GM18907 (cell line): ENCODE measurements around the gene CDK17.
"Not testable (repeated sequence)": the region's sequence is repeated elsewhere in the genome, so short reads cannot be mapped to it uniquely, and the experiment has no call there.

ENCODE experiments used
- ATAC-seq: cut with Tn5 transposase; IDR thresholded peaks from one replicate; pipeline ENCODE4 v1.9.1; 2021; ENCODE audit warnings: mild to moderate bottlenecking, moderate library complexity; ENCODE audit not compliant: unreplicated experiment

The CDK17 gene

DNA sequence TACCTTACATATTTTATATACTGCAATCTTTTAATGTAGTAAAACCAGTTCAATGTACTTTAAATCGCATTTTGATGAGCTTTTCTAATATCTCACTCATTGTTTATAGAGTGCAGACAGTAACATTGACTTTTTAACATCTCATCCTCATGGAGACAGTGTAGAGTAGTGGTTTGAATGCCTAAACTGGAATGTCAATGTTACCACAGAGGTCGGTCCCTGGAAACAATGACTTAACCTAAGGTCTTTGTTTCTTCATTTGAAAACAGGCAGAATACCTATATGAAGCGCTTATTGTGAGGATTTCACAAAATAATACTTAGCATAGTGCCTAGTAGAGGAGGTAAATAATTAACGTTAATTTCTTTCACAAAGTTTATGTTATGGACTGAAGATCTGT lies 5.0 kb downstream of the CDK17 start:
- ATAC-seq: no peak

DNA sequence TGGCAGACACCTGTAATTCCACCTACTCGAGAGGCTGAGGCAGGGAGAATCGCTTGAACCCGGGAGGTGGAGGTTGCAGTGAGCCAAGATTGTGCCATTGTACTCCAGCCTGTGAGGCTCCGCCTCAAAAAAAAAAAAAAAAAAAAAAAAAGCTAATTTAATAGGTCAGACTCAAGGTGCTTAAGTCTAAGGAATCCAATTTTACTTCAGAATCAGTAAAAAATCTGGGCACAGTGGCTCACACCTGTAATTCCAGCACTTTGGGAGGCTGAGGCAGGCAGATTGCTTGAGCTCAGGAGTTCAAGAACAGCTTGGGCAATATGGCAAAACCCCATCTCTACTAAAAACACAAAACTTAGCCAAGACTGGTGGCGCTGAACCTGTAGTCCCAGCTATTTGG lies 7.0 kb downstream of the CDK17 start:
- ATAC-seq: not testable (repeated sequence)

DNA sequence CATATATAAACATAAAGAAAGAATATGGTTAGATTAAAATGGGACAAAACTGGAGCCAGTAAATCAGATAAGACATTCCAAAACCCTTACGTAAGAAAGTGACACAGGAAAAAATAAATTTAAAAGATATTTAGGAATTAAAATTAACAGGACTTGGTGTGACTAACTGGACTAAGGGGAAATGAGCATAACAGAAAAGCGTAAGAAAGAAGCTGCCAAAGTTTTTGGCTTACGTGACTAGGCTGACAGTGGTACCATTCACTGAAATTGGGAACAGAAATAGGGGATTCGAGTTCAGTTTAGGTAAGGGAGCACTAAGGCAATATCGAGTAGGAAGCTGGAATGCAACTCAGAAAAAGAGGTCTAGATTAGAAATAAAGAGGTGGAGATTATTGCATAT lies 7.8 kb downstream of the CDK17 start:
- ATAC-seq: no peak

DNA sequence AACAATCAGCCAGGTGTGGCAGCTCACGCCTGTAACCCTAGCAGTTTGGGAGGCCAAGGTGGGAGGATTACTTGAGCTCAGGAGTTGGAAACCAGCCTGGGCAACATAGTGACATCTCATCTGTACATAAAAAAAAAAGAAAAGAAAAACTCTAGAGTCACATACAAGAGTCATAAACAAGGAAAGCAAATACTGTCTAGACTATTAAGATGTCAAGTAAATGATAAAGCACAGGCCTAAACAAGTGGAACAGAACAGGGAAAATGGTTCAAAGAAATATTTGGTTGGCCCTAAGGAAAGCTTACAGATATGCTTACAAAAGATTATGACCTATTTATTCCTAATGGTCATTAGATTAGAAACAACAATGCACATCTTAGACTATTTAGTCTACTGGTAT lies 12.3 kb downstream of the CDK17 start:
- ATAC-seq: no peak

DNA sequence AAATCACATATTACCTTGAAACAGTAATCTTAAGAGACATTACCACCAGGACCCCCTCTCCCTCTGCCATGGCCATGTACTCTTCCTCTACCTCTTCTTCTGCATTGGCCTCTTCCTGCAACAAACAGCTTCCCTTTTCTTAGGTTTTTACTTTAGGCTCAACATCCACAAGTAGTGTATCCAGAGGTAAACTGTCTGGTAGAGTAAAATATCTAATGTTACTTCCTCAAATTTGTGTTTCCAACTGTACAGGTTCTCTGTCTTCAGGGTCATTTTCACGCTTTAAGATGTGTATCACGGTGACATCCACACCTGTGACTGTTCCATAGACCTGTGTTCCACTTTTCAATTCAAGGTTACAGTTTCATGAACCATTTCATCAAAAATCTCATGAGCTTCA lies 13.4 kb downstream of the CDK17 start:
- no peak for ATAC-seq

DNA sequence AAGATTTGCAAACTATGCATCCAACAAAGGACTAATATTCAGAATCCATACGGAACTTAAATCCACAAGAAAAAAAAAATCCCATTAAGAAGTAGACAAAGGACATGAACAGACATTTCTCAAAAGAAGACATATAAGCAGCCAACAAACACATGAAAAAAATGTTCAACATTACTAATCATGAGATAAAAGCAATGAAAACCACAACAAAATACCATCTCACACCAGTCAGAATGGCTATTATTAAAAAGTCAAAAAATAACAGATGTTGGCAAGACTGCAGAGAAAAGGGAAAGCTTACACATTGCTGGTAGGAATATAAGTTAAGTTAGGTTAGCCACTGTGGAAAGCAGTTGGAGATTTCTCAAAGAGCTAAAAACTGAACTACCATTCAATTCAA lies 16.2 kb downstream of the CDK17 start:
- ATAC-seq: no peak

DNA sequence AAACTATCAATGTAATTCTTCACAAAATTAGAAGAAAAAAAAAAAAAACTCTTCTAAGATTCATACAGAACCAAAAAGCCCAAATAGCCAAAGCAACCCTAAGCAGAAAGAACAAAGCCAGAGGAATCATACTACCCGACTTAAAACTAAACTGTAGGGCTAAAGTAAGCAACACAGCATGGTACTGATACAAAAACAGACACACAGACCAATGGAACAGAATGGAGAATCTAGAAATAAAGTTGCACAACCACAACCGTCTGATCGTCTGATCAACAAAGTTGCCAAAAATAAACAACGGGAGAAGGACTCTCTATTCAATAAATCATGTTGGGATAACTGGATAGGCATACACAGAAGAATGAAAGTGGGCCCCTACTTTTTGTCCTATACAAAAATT lies 16.9 kb downstream of the CDK17 start:
- ATAC-seq: no peak

DNA sequence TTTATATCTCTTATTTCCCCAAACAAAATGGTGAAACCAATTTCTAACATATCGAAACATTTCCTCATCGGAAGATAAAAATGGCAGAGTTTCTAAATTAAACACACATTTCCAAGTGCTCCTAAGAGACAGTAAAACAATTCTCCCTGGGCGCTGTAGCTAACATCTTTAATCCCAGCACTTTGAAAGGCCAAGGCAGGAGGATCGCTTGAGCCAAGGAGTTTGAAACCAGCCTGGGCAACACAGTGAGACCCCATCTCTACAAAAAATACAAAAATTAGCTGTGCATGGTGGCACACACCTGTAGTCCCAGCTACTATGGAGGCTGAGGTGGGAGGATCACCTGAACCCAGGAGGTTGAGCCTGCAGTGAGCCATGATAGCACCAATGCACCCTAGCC lies 20.5 kb downstream of the CDK17 start:
- ATAC-seq: not testable (repeated sequence)

DNA sequence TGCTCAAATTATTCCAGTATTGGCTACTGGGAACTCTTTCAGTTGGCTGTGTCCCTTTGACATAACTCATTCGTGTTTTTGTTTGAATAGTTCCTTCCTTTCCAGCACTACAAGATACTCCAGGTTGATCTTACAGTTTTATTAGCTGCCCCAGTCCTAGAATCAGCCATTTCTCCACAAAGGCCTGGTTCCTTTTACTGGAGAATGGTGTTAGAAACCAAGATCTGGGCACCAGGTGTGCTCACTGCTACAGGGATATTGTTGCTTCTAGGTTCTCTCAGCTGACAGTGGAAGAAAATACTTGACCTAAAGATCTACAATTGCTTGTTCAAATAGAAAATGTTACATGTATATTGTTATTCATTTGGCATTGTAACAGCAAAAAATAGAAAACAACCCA lies 21.9 kb downstream of the CDK17 start:
- no peak for ATAC-seq

DNA sequence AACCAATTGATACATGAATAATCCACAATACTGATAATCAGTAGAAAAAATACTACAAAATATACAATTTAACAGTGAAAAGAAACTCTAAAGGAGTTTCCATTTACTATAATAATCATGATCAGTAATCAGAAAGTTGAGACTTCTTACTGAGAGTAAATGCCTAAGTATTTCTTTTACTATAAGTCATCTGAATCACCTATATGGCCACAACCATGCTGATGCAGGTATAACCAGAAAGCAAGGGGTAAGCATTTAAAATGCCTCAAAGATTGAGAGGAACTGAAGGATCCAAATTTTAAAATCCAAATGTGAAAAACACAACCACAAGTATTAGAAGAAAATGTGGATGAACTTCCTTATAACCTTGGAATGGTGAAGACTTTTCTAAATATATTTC lies 23.4 kb downstream of the CDK17 start:
- no peak for ATAC-seq

DNA sequence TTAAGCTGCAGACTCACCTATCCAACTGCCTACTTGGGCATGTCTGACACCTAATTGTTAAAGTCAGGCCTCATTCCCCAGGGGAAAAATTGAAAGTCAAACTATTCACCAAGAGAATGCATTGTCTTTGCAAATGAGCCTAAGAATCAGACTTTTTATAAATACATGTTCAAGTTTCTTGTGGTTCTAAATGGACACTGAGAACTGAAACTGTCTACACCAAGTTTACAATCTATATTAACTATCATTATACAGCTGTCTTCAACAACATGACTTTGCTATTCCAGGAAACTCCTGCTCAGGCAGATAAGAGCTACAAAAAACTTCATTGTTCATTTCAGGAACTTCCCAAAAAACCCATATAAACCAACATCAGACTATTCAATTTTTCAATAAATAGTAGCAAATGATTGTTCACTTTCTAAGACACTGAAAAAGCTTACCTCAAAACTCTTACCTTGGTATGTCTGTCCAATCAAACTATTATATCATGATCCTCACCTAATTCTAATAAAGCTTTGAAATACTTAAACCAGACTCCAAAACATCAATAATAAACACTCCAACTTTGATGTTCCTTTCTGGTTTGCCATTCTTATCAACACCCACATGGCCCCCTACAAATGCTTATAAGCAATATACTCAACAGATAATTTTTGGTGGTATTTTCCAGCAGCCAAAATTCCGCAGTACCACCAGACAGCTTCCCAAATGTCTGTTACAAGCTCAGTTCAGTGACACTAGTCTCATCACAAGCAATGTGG lies 24.2 kb downstream of the CDK17 start:
- ATAC-seq: no peak

DNA sequence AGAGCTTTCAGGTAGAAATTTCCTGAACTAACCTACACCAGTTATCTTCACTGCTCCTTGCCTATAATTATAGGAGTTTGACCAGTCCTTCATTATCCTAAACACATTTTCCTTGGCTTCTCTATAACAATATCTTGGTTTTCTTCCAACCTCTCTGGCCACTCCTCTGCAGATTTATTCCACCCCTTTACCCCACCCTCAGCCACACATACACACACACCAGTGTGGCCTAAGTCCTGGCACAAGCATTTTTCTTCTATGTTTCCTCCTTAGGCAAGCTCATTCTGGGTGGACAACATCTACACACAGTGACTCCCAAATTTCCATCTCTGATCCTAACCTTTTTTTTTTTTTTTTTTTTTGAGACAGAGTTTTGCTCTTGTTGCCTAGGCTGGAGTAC lies 25.1 kb downstream of the CDK17 start:
- no peak for ATAC-seq

DNA sequence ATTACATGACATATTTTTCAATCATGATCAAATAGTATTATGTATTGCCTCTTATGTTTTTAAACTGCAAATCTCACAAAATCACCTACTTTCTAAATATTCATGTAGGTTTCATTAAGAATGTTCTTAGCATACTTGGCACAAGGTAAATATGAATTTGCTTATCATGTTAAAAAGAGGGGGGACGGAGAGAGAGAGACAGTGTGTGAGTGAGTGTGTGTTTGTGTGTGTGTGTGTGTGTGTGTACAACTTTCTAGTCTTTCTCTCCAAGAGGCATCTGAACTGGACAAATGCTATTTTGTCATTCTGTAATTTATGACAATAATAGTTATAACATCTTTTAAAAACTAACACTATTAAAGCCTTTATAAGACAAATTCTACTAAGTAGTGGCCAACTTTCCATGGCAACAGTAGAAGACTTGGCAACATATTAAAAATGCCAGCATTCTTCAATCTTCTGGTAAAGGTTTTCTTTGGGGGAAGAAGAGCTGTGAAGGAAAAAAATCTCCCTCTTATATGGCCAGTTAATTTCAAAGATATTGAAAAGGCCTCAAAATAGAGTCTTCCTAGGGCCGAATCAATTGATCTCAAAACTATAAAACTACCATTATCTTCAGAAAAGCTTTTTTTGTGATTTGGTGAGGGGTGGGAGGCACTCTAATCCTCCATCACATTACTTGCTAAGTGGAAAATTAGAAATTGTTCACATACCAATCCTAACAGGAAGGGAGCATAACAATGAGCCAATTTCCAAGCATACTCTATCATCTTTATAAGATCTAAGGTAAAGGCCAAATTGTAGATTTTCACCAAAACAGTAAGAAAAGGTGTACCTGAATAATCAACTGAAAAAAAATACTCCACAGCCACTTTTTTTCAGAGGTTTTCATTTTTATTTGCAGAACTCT lies 28.2 kb downstream of the CDK17 start:
- no peak for ATAC-seq

DNA sequence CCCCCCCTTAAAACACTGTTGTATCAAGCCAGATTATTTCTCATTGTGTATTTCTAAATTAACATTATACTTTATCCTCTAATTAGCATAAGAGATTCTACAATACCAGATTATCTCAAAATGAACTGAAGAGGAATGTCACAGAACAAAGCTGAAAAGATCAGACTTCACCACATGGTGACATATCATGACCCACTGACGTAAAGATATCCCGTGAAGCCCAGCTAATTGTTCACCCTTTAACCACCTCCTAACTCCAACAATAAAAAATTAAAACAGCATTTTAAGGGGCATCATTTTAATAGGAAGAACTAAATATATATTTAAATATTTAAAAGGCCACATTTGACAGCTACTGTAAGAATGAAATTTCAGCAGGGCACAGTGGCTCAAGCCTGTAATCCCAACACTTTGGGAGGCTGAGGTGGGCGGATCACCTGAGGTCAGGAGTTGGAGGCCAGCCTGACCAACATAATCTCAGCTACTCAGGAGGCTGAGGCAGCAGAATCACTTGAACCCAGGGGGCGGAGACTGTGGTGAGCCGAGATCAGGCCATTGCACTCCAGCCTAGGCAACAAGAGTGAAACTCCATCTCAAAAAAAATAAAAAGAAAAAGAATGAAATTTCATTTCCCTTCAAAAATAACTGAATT lies 29.0 kb downstream of the CDK17 start:
- no peak for ATAC-seq

DNA sequence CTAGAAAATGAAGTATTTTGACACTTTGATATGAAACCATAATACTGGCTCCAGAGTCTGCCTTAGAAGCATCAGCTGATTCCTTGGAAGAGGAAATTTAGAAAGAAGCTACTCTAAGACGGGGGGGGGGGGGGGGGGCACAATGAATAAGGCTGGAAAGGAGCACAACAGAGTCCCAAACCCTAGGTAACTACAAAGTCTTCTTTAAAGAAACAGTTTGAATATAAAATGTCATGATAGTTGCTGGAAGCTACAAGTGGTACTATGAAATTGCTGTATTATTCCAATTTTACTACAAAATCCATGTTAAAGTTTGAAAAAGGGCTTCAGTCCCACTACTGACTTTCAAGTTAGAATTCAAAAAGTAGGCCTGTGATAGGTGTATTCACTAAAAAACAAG lies 31.6 kb downstream of the CDK17 start:
- ATAC-seq: no peak

DNA sequence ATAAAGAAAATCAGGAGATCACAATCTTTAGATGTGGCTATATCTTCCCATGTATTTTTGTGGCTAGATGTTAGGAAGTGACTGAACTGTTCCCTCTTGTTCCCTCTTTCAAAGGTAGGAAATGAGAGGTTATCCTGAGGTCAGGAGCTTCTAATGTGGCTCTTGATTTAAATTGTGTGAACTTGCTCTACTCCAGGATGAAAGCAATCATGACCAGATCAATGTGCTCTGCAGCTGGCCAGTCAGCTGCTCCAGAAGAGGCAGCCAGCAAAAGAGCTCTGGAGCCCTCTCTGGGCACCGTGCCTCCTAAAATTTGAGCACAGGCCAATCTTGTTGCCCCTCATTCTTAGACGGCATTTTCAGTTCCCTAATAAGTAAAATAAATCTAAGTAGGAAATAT lies 32.0 kb downstream of the CDK17 start:
- ATAC-seq: no peak

DNA sequence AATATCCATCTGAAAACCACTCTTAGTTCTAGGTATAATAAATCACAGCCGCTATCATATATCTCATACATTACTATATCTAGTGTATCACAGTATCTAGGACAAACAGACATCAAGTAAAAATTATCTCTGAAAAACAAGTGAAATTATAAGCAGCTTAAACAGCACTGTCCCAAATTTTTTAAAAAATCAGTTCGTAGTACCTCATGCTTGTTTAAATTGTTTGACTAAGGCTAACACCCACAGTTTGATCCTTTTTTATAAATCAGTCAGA lies 33.9 kb downstream of the CDK17 start:
- ATAC-seq: no peak

DNA sequence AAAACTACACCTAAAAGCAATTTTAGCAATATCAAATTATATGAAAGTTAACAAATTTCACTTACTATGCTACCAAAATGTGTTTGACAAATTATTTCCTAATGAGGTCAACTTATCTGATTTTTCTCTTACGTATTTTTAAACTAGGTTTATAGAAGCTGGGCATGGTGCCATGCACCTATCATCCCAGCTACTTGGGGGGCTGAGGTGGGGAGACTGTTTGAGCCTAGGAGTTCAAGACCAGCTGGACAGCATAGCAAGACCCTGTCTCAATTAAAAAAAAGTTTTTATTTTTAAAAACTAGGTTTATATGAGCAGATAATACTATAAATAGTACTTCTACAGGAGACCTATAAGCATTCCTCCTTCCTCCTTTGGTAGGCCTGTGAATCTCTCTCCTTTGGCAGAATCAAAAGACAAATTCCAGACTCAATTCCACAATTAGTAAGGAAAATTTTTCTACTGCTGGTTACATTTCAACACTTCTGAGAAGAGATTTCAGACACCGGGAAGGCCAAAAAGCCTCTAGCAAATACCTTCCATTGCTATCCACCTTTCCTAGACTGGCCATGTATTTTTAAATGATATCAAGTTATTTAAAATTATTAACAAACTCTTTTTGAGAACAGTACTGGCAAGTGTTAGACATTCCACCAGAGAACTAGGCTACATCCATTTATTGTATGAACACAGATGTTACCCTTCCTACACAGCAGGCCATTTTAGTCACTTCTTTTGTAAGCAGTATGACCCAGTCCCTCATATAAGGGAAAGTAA lies 34.4 kb downstream of the CDK17 start:
- no peak for ATAC-seq

DNA sequence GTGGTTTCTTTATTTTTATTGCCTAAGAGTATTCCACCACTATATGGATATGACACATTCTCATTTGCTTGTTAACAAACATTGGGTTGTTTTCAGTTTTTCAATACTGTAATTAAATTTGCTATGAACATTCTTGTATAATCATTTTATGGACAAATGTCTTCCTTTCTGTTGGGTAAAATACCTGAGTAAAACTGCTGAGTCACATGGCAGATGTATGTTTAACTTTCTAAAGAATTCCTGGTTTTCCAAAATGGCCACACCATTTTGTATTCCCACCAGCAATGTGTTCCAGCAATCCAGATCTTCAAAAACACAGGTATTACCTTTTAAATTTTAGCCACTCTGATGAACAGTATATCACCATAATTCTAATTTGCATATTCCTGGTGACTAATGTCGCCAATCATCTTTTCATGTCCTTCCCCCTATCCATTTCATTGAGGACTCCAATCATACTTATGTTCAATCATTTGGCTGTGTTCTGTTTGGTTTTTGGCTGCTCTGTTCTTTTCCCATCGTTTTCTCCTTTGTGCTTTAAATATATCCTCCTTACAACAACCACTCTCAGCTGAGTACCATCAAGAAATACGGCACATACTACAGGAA lies 36.0 kb downstream of the CDK17 start:
- no peak for ATAC-seq

DNA sequence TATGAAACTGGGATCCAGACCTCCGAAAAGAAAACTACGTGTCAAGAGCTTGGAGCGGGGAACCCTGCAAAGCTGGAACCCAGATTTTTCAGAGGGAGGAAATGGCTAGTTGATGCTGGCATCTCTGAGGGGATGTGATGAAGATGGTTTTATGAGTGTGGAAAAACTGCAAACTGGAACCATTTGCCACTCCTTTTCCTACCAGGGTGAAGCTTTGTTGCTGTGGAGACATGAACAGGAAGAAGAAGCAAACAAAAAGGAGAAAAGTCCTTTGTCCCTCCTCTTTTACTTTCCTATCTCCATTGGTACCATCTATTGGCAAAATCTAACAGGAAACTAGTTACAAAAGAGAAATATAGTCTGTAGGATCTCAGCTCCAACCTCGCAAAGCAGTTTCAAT lies 39.2 kb downstream of the CDK17 start:
- no peak for ATAC-seq

DNA sequence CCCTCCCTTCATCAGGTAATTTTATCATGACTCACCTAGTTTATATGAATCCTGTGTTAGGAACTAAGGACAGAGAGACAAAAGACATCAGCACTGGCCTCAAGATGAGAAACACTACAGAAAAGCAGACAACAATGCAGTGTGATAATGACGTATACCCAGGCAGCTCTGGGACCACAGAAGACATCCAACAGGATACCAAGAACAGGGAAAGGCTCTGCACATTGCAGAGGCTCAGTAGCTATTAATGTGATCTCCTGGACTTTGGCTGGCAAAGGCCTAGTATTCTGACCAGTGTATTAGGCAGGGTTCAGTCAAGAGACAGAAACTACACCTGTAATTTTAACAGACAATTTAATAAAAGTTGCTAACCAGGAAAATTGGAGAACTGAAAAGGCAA lies 39.7 kb downstream of the CDK17 start:
- ATAC-seq: no peak
